GM20000 (cell line): ENCODE results near the gene KRTAP2-1.
"Not testable (repeated sequence)": the region's sequence is repeated elsewhere in the genome, so short reads cannot be mapped to it uniquely, and the experiment has no call there.

Experiments
- DNase-seq: peaks from one replicate; pipeline ENCODE4 v3.0.0; 2012; ENCODE audit warnings: low spot score
- CTCF ChIP-seq: IDR thresholded peaks from 2 replicates; pipeline ENCODE4 v1.5.1; 2012; ENCODE audit warnings: mild to moderate bottlenecking, control low read depth; ENCODE audit errors: extremely low read depth, missing control alignments

The KRTAP2-1 gene

GRCh38 chr17:41060052-41060604 lies 13.0 kb upstream of the KRTAP2-1 start, which contains the start of gene KRTAP2-3:
Gene KRTAP2-3, minus strand, starts transcription at chr17:41060114. Its CDS starts 64 bp downstream, at chr17:41060050.
- no peak for TF ChIP-seq CTCF
- DNase-seq: no peak

GRCh38 chr17:41059276-41060051 lies 12.3 kb upstream of the KRTAP2-1 start:
- not testable (repeated sequence) for DNase-seq

- TF ChIP-seq CTCF: no peak
- DNase-seq: no peak
These were observed 11.6 kb upstream of the KRTAP2-1 start for GRCh38 chr17:41058741-41059140.

GRCh38 chr17:41057547-41057946 lies 10.4 kb upstream of the KRTAP2-1 start:
- no peak for TF ChIP-seq CTCF
- no peak for DNase-seq

GRCh38 chr17:41055130-41055529 lies 8.0 kb upstream of the KRTAP2-1 start, which contains the start of gene KRTAP2-2:
Gene KRTAP2-2, minus strand, starts transcription at chr17:41055230. Its CDS starts 19 bp downstream, at chr17:41055211.
- not testable (repeated sequence) for DNase-seq

GRCh38 chr17:41054556-41054955 lies 7.4 kb upstream of the KRTAP2-1 start:
- not testable (repeated sequence) for DNase-seq

GRCh38 chr17:41054025-41054424 lies 6.9 kb upstream of the KRTAP2-1 start:
- no peak for DNase-seq
- TF ChIP-seq CTCF: no peak

- no peak for DNase-seq
- TF ChIP-seq CTCF: no peak
These were observed 5.5 kb upstream of the KRTAP2-1 start for GRCh38 chr17:41052566-41052965.

- DNase-seq: no peak
- no peak for TF ChIP-seq CTCF
These were observed 2.0 kb upstream of the KRTAP2-1 start for GRCh38 chr17:41049110-41049509.
